Naive thymus-derived CD8-positive, alpha-beta T cell (primary cell): Measurements from ENCODE around the gene BRD7. TPM values are rescaled to one million over a fixed set of nuclear protein-coding genes. Genes with fewer than 3 reads are reported as not detected.

Experiments used
- ATAC-seq, 2 donors: fragments of 150-1000 bp; cut with Tn5 transposase in 1 of 2; sonication (Bioruptor Pico), chemical (Tn5 transposase) in 1 of 2; 1 replicate in 1 of 2; 2 replicates in 1 of 2; pipeline ENCODE4 v1.10.0; 2021; ENCODE audit warnings: mild to moderate bottlenecking in 2 of 2, moderate library complexity in 2 of 2
- POLR2A ChIA-PET: fragments of 350-600 bp; sonication (Branson Sonifier 250); formaldehyde crosslinking; loops from one replicate; lab custom pipeline; 2021; ENCODE audit warnings: antibody characterized with exemption; lab: Charles Lee
- DNase-seq, 10 donors: peaks; one replicate each; pipeline versions ENCODE4 v3.0.0 to v3.0.0-alpha.2; 2020 to 2022
- H3K27ac Mint-ChIP-seq, 10 donors: one replicate each; pipeline ENCODE4 v1.8.0; 2020 to 2022; ENCODE audit warnings: mild to moderate bottlenecking in 10 of 10, mixed read lengths in 10 of 10, moderate library complexity in 4 of 10, inconsistent platforms in 1 of 10
- H3K27me3 Mint-ChIP-seq, 5 donors: one replicate each; pipeline ENCODE4 v1.8.0; 2021 to 2022; ENCODE audit warnings: mixed read lengths in 5 of 5
- H3K36me3 Mint-ChIP-seq, 3 donors: one replicate each; pipeline ENCODE4 v1.8.0; 2020 to 2022; ENCODE audit warnings: mixed read lengths in 3 of 3, mild to moderate bottlenecking in 2 of 3, inconsistent platforms in 1 of 3
- H3K4me1 Mint-ChIP-seq, 4 donors: one replicate each; pipeline ENCODE4 v1.8.0; 2021 to 2022; ENCODE audit warnings: mixed read lengths in 4 of 4
- H3K4me3 Mint-ChIP-seq, 10 donors: one replicate each; pipeline ENCODE4 v1.8.0; 2020 to 2022; ENCODE audit warnings: mild to moderate bottlenecking in 10 of 10, mixed read lengths in 10 of 10, moderate library complexity in 6 of 10, inconsistent platforms in 1 of 10
- H3K9me3 Mint-ChIP-seq, 9 donors: one replicate each; pipeline ENCODE4 v1.8.0; 2020 to 2022; ENCODE audit warnings: mixed read lengths in 9 of 9, mild to moderate bottlenecking in 3 of 9, inconsistent platforms in 1 of 9, moderate library complexity in 1 of 9
- polyA plus RNA-seq, 3 donors: library from polyadenylated mRNA; unstranded; fragments of 300-500 nt; fragmentation: Illumina TruSeq; gene quantifications; one replicate each; pipeline ENCODE4 v1.2.3, GENCODE V29; 2021
- total RNA-seq, 8 experiments: library from RNA in 2 of 8; stranded (reverse) in 2 of 8; gene quantifications; one replicate each; pipeline ENCODE4 v1.2.3 and lab custom pipeline; 2021 to 2026

The BRD7 gene
- total RNA-seq (10 to 100 TPM; 69.1 to 82.8 TPM), polyA plus RNA-seq (10 to 100 TPM; 42.5 to 62.6 (median 49.1) TPM), total RNA-seq (lab: John Stamatoyannopoulos, UW) (91.0 to 152 (median 127) reads per million in 6 experiments)

DNA sequence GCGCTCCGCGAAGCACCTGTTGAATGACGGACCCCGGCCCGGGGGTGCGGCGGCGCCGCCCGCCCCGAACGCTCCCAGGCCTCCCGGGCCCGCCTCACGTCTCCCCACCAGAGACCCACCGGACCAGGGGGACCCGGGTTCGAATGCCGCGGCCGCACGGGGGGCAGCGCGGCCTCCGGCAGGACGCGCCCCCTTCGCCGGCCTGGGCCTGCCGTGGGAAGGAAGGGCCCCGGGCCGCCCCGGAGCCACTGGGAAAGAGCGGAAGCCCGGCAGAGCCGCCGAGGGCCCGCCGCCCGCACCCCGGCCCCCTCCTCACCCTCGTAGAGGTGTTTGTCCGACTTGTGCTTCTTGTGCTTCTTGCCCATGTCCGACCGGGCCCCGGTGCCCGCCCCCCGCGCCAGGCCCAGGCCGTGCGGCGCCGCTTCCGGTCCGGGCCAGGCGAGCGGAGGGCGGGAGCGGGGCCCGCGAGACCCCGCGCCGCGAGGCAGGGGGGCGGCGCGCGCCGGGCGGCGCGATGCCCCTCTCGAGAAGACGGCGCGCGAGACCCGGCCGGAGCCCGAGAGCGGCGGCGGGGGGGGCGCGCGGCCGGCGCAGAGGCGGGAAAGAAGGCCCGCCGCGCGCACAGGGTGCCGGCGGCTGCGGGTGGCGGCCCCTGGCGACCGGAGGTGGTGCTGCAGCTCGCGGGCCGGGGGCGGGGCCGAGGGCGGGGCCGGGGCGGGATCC, at the start of gene BRD7:
BRD7 (minus strand) TSS at position 579 of the 723 bp plus-strand sequence; CDS start at position 365, 214 bp downstream.
- DNase-seq, result peak; percentile 47 to 81 (median 73)
- Mint-ChIP-seq H3K27me3 (peaks cover 0 to 1% (median 0%) of the 10 kb centered on the region in 5 donors), H3K4me1 (peaks cover 31 to 58% (median 52%) of the 10 kb centered on the region in 4 donors), H3K27ac (peak within 1 kb of the TSS; percentile 93 to 99 (median 97)), H3K36me3 (peaks cover 0 to 30% (median 3%) of the 10 kb centered on the region in 3 donors), H3K9me3 (no peaks in the 10 kb centered on the region), H3K4me3 (peak within 1 kb of the TSS; percentile 85 to 98 (median 94))
- POLR2A ChIA-PET, result interaction anchor here (0.7 to 1.0 kb wide), 4 partner anchors 20 to 378 kb away, joined by 3 to 6 read pairs (median 4); partner anchors contain the start of gene SNX20
- ATAC-seq, result peak; percentile 79 to 81

GRCh38 chr16:50416388-50416787, 47.6 kb upstream of the BRD7 start:
- POLR2A ChIA-PET, result no interaction called here
- no peaks in the 10 kb centered on the region for H3K4me1 Mint-ChIP-seq
- ATAC-seq (no peak), DNase-seq (no peak)
- H3K36me3 Mint-ChIP-seq, result peaks cover 0 to 41% (median 28%) of the 10 kb centered on the region in 3 donors
- H3K9me3 Mint-ChIP-seq, result peaks cover 24 to 69% (median 51%) of the 10 kb centered on the region in 9 donors
- H3K27me3 Mint-ChIP-seq, result peaks cover 0 to 3% (median 0%) of the 10 kb centered on the region in 5 donors
- no peak overlapping the region for H3K4me3 Mint-ChIP-seq
- H3K27ac Mint-ChIP-seq, result no peak overlapping the region

DNA sequence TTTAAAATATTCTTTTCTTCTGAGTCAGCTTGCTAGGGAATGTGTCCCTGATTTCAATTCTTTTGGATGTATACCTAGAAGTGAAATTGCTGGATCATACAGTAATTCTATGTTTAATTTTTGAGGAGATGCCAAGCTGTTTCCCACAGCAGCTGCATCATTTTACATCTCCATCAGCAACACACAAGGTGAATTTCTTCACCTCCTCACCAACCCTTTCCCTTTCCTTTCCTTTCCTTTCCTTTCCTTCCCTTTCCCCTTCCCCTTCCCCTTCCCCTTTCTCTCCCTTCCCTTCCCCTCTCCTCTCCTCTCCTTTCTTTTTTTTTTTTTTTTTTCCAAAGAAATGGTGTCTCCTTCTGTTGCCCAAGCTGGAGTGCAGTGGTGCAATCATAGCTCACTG, 45.4 kb upstream of the BRD7 start:
- peaks cover 0 to 30% (median 19%) of the 10 kb centered on the region in 3 donors for H3K36me3 Mint-ChIP-seq
- peaks cover 12 to 49% (median 37%) of the 10 kb centered on the region in 9 donors for H3K9me3 Mint-ChIP-seq
- no peaks in the 10 kb centered on the region for H3K4me1 Mint-ChIP-seq
- no peak overlapping the region for H3K27ac Mint-ChIP-seq
- POLR2A ChIA-PET, result no interaction called here
- no peak for DNase-seq
- H3K4me3 Mint-ChIP-seq, result no peak overlapping the region
- no peak for ATAC-seq
- peaks cover 0 to 3% (median 0%) of the 10 kb centered on the region in 5 donors for H3K27me3 Mint-ChIP-seq

DNA sequence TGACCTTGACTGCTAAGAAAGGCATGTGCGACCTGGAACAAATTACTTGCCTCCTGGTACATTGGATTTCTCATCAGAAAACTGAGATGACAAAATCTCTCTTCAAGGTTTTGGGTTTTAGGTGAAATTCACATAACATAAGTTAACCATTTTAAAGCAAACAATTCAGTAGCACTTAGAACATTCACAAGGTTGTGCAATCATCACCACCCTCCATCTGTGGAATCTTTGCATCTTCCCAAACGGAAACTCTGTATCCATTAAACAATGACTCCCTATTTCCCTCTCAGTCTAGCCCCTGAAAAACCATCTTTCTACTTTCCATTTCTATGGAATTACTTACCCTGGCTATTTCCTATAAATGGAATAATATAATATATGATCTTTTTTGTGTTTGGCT, 42.2 kb upstream of the BRD7 start:
- H3K27me3 Mint-ChIP-seq, result peaks cover 0 to 3% (median 0%) of the 10 kb centered on the region in 5 donors
- peaks cover 0 to 7% (median 4%) of the 10 kb centered on the region in 3 donors for H3K36me3 Mint-ChIP-seq
- no peak for DNase-seq
- no peak for ATAC-seq
- no peak overlapping the region for H3K4me3 Mint-ChIP-seq
- peaks cover 5 to 17% (median 7%) of the 10 kb centered on the region in 9 donors for H3K9me3 Mint-ChIP-seq
- POLR2A ChIA-PET, result no interaction called here
- H3K4me1 Mint-ChIP-seq, result no peaks in the 10 kb centered on the region
- H3K27ac Mint-ChIP-seq, result no peak overlapping the region

GRCh38 chr16:50408001-50408561, 39.3 kb upstream of the BRD7 start:
- Mint-ChIP-seq H3K9me3 (peaks cover 0 to 5% (median 0%) of the 10 kb centered on the region in 9 donors), H3K27me3 (peaks cover 0 to 3% (median 0%) of the 10 kb centered on the region in 5 donors), H3K27ac (no peak overlapping the region), H3K36me3 (peaks cover 0 to 1% (median 0%) of the 10 kb centered on the region in 3 donors), H3K4me1 (no peaks in the 10 kb centered on the region), H3K4me3 (no peak overlapping the region)
- ATAC-seq (no peak), DNase-seq (no peak)
- POLR2A ChIA-PET, result no interaction called here

GRCh38 chr16:50407351-50407750, 38.6 kb upstream of the BRD7 start:
- POLR2A ChIA-PET, result no interaction called here
- H3K27ac Mint-ChIP-seq, result no peak overlapping the region
- peaks cover 0 to 5% (median 0%) of the 10 kb centered on the region in 9 donors for H3K9me3 Mint-ChIP-seq
- no peak for DNase-seq
- H3K27me3 Mint-ChIP-seq, result peaks cover 0 to 3% (median 0%) of the 10 kb centered on the region in 5 donors
- no peaks in the 10 kb centered on the region for H3K4me1 Mint-ChIP-seq
- H3K4me3 Mint-ChIP-seq, result no peak overlapping the region
- H3K36me3 Mint-ChIP-seq, result peaks cover 0 to 1% (median 0%) of the 10 kb centered on the region in 3 donors
- no peak for ATAC-seq

DNA sequence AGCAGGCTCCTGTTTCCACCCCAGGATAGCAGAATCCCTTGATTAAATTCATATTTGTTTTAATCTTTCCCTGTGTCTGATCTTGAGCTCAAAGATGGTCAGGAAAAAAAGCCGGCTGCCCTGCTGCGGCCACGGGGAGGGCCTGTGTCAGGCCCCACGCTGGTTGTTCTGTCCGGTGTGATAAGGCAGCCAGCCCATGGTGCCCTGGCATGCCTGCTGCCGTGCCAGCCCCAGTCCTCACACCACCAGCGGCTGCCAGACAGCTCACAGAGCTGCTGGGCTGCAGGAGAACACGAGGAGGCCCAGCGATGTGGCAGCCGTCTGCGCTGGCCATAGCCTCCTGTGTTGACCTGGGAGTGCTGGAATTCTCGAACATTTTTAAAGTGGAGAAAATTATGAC, 34.7 kb upstream of the BRD7 start:
- H3K27ac Mint-ChIP-seq, result no peak overlapping the region
- H3K36me3 Mint-ChIP-seq, result no peaks in the 10 kb centered on the region
- peaks cover 2 to 14% (median 4%) of the 10 kb centered on the region in 4 donors for H3K4me1 Mint-ChIP-seq
- ATAC-seq, result no peak
- POLR2A ChIA-PET, result no interaction called here
- peaks cover 0 to 2% (median 0%) of the 10 kb centered on the region in 9 donors for H3K9me3 Mint-ChIP-seq
- DNase-seq, result no peak
- H3K4me3 Mint-ChIP-seq, result no peak overlapping the region
- H3K27me3 Mint-ChIP-seq, result peaks cover 0 to 3% (median 0%) of the 10 kb centered on the region in 5 donors

GRCh38 chr16:50402298-50402895, 33.6 kb upstream of the BRD7 start:
- Mint-ChIP-seq H3K4me1 (peaks cover 2 to 16% (median 4%) of the 10 kb centered on the region in 4 donors), H3K36me3 (no peaks in the 10 kb centered on the region), H3K27ac (peak overlapping the region in 2 of 10 donors; percentile 38 to 53), H3K4me3 (no peak overlapping the region), H3K9me3 (peaks cover 0 to 2% (median 0%) of the 10 kb centered on the region in 9 donors), H3K27me3 (peaks cover 0 to 3% (median 0%) of the 10 kb centered on the region in 5 donors)
- no peak for ATAC-seq
- DNase-seq, result no peak
- POLR2A ChIA-PET, result no interaction called here

- Mint-ChIP-seq H3K27ac (no peak overlapping the region), H3K9me3 (peaks cover 0 to 2% (median 0%) of the 10 kb centered on the region in 9 donors), H3K4me1 (peaks cover 4 to 24% (median 12%) of the 10 kb centered on the region in 4 donors), H3K27me3 (peaks cover 0 to 3% (median 0%) of the 10 kb centered on the region in 5 donors), H3K36me3 (no peaks in the 10 kb centered on the region), H3K4me3 (no peak overlapping the region)
- ATAC-seq (no peak), DNase-seq (no peak)
- POLR2A ChIA-PET, result no interaction called here
Observed at GRCh38 chr16:50401355-50401754, 32.6 kb upstream of the BRD7 start.

DNA sequence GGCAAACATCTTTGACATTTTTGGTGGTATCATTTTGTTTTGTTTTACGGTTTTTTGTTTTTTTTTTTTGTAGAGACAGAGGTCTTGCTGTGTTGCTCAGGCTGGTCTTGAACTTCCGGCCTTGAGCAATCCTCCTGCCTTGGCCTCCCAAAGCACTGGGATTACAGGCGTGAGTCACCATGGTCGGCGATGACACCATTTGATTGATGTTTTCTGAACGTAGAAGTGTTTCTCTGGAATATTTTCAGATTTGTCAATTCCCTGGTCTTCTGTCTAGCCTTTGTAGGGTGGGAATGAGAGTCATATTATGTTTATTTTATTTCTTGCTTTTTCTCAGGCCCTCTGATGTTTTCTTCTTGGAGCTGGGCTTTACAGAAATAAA, 32.2 kb upstream of the BRD7 start:
- Mint-ChIP-seq H3K9me3 (peaks cover 0 to 2% (median 0%) of the 10 kb centered on the region in 9 donors), H3K36me3 (no peaks in the 10 kb centered on the region), H3K4me3 (no peak overlapping the region), H3K27ac (no peak overlapping the region), H3K4me1 (peaks cover 8 to 28% (median 16%) of the 10 kb centered on the region in 4 donors), H3K27me3 (peaks cover 0 to 3% (median 0%) of the 10 kb centered on the region in 5 donors)
- ATAC-seq (no peak), DNase-seq (no peak)
- POLR2A ChIA-PET, result no interaction called here

DNA sequence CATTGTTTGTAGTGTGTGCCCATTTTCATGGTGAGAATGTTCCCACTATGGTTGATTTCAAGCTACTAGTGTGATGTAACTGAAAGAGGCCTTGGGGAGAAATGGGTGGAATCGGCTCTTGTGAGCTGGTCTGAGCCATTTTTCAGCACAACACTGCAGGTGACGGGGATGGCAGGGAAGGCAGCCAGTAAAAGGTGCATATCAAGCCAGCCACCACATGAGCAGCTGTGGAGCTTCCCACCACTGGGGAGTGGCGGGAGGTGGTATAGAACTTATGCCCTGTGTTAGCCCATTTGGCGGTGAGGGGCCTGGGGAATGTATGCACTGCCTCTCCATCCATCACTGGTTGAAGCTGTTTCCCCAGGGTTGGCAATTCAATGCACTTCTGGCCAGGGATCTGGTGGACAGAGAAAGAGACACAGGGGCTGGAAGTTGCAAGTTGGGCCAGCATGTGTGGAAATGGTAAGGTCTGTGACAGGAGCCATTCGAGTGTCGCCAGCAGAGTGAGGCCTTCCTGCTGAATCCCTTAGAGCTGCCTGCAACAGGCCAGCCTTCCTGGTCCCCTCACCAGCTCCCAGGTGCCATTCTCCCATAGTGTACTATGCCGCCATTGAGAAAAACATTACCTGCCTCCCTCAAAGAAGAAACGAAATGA, 31.7 kb upstream of the BRD7 start:
- no peaks in the 10 kb centered on the region for H3K36me3 Mint-ChIP-seq
- DNase-seq (no peak), ATAC-seq (no peak)
- H3K4me1 Mint-ChIP-seq, result peaks cover 12 to 33% (median 21%) of the 10 kb centered on the region in 4 donors
- peaks cover 0 to 2% (median 0%) of the 10 kb centered on the region in 9 donors for H3K9me3 Mint-ChIP-seq
- no peak overlapping the region for H3K27ac Mint-ChIP-seq
- no peak overlapping the region for H3K4me3 Mint-ChIP-seq
- POLR2A ChIA-PET, result no interaction called here
- peaks cover 0 to 3% (median 0%) of the 10 kb centered on the region in 5 donors for H3K27me3 Mint-ChIP-seq

DNA sequence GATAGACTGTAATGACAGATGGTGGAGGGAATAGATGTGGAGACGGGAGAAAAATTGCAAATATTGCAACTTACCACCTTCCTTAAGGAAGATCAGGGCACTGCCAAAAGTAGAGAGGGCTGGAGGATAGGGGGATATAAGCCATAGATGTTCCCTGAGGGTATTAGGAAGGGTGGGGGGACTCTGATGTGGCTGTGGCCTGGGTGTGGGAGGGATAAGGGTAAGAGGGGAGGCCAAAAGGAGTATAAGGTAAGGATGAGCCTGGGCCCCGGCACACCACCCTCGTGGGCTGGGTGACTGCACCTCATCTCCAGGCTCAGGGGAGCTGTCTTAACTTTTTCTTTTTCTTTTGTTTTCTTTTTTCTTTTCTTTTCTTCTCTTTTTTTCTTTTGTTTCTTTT, 30.6 kb upstream of the BRD7 start:
- no peaks in the 10 kb centered on the region for H3K36me3 Mint-ChIP-seq
- no peak for DNase-seq
- H3K27ac Mint-ChIP-seq, result no peak overlapping the region
- peaks cover 0 to 1% (median 0%) of the 10 kb centered on the region in 5 donors for H3K27me3 Mint-ChIP-seq
- POLR2A ChIA-PET, result no interaction called here
- ATAC-seq, result no peak
- peaks cover 0 to 2% (median 0%) of the 10 kb centered on the region in 9 donors for H3K9me3 Mint-ChIP-seq
- peaks cover 16 to 40% (median 26%) of the 10 kb centered on the region in 4 donors for H3K4me1 Mint-ChIP-seq
- no peak overlapping the region for H3K4me3 Mint-ChIP-seq
